GM12891 (cell line): ENCODE measurements around the gene LHX3.

Source experiments
- DNase-seq: peaks from one replicate; pipeline ENCODE4 v3.0.0; 2011; ENCODE audit warnings: low spot score; ENCODE audit not compliant: insufficient read length
- FAIRE-seq: peaks from 2 replicates; lab custom pipeline; 2011; peaks lifted over from hg19 to GRCh38; lab: Jason Lieb, UNC
- PAX5 ChIP-seq: IDR thresholded peaks from 2 replicates; pipeline ENCODE4 v1.6.1; 2011; ENCODE audit warnings: low read length, moderate library complexity, mild to moderate bottlenecking; ENCODE audit not compliant: insufficient read depth, severe bottlenecking
- POLR2A ChIP-seq: IDR thresholded peaks from 2 replicates; pipeline ENCODE4 v1.6.1; 2011; ENCODE audit warnings: low read depth, low read length, control low read depth
- POLR2AphosphoS5 ChIP-seq: IDR thresholded peaks from 2 replicates; pipeline ENCODE4 v1.6.1; 2011; ENCODE audit warnings: low read depth, low read length, control low read depth
- POU2F2 ChIP-seq: IDR thresholded peaks from 2 replicates; pipeline ENCODE4 v1.6.1; 2011; ENCODE audit warnings: low read depth, mild to moderate bottlenecking, control low read depth, low read length, moderate library complexity
- SPI1 ChIP-seq: IDR thresholded peaks from 2 replicates; pipeline ENCODE4 v1.6.1; 2011; ENCODE audit warnings: low read depth, low read length, control low read depth
- TAF1 ChIP-seq: IDR thresholded peaks from 2 replicates; pipeline ENCODE4 v1.6.1; 2011; ENCODE audit warnings: low read depth, low read length, control low read depth

Gene LHX3

DNA sequence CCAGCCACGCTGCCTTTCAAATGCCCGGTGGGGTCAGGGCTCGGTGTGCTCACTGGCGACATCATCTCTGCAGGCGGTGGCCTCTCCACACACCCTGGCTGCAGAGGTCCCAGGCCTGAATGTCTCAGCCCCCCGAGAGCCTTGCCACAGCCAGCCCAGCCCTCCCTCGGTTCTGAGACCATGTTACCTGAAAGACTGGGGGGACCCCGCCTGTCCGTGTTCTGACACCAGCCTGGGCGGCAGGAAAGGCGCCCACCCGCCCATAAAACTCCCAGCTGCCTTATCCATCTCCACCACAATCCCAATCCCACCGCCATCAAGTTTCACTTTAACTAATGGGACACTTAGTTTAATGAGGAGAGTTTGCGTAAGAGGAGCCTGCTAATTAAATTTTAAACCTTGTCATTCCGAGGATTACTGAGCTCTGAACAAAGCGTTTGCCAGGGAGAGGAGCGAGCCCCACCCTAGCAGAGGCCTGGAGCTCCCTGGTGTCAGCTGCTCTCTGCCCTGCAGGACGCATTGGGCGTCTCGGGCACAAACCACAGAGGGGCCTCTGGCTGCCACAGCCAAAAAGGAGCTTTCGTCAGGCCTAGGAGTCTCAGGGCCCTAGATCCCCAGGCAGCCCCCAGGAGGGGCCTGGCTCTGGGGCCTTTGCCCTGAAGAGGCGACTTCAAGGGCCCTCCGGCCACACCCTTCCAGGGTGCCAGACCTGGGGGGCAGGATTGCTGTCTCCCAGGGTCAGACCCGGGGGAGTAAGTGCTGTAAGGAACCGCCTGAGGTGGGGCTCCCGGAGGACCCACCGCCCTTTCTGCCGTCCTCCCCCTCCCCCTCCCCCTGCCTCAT, 15.3 kb downstream of the LHX3 start:
- TF ChIP-seq PAX5, result no peak
- TF ChIP-seq POU2F2, result no peak
- DNase-seq (no peak), FAIRE-seq (no peak)

- no peak for DNase-seq
- FAIRE-seq, result no peak
- no peak for TF ChIP-seq SPI1
- TF ChIP-seq PAX5, result no peak
- TF ChIP-seq TAF1, result no peak
- no peak for TF ChIP-seq POLR2A
- no peak for TF ChIP-seq POLR2AphosphoS5
- no peak for TF ChIP-seq POU2F2
Measured at GRCh38 chr9:136187683-136188586, 17.0 kb downstream of the LHX3 start.

DNA sequence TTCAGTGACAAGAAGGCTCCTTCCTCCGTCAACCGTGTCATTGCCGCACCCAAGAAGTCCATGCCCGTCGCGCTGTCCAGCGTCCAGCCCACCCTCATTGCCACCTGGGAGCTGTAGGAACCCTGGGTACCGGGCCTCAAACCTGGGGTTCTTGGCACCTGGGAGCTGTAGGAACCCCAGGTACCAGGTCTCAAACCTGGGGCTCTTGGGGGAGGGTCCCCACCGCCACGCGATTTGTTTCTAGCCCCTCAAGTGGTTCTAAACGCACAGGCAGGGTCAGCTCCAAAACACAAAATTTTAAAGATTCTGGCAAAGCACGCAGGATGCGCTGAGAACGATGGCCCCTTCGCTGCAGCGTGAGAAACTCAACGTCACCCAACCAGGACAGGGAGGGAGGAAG, 17.7 kb downstream of the LHX3 start:
- no peak for DNase-seq
- TF ChIP-seq SPI1, result no peak
- no peak for TF ChIP-seq POU2F2
- no peak for TF ChIP-seq PAX5
- TF ChIP-seq POLR2AphosphoS5, result no peak
- no peak for TF ChIP-seq TAF1
- no peak for TF ChIP-seq POLR2A
- no peak for FAIRE-seq

GRCh38 chr9:136186386-136186785, 18.5 kb downstream of the LHX3 start:
- DNase-seq, result no peak
- no peak for TF ChIP-seq POLR2AphosphoS5
- no peak for TF ChIP-seq SPI1
- TF ChIP-seq POU2F2, result no peak
- TF ChIP-seq TAF1, result no peak
- TF ChIP-seq PAX5, result no peak
- TF ChIP-seq POLR2A, result no peak
- no peak for FAIRE-seq

GRCh38 chr9:136185596-136186366, 19.1 kb downstream of the LHX3 start:
- TF ChIP-seq POU2F2 (no peak), TAF1 (no peak), SPI1 (no peak)
- FAIRE-seq, result no peak
- no peak for DNase-seq

DNA sequence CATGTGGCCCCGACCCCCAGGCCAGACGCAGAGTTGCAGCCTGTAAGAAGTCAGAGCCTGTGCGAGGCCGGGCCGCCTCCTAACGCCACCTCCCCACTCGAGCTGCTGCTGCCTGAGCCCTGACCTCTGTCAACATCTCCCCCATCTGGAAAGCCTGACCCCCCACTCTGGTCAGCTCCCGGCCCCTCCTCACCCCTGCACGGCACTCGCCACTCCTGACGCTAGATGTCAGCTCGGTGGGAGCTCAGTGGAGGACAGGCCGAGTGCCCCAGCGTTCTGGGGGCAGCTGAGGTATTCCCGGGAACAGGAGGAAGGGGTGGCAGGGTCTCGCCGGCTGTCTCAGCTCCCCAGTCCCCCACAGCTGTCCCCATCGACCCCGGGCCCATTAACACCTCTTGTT, 19.9 kb downstream of the LHX3 start:
- FAIRE-seq (no peak), DNase-seq (no peak)
- TF ChIP-seq PAX5 (no peak), TAF1 (no peak), POLR2AphosphoS5 (no peak), POU2F2 (no peak), POLR2A (no peak), SPI1 (no peak)

DNA sequence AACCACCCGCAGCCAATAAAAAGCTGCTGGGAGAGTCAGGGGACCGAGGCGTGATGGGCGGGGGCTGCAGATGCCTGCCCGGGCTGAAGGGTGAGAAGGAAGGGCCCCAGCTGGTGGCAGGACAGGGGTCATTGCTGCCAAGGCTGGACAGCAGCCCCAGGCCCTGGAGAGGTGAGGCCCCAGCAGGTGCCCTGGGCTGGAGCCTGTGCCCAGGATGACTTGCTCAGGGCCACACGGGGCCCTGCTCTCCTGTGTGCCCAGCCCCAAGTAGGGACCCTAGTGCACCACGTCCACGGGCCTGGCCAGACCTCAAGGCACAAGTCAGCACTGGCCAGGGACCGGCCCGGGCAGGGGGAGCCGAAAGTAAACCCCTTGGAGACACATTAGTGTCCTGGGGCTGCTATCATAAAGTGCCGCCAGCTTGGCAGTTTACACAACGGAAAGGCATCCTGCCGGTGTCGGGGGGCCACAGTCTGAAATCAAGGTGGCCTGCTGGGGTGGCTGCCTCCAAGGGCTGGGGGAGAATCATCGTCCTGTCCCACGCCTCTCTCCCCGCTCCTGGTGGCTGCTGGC, 22.0 kb downstream of the LHX3 start:
- DNase-seq (no peak), FAIRE-seq (no peak)
- TF ChIP-seq SPI1 (no peak), POLR2AphosphoS5 (no peak), POU2F2 (no peak), POLR2A (no peak), TAF1 (no peak), PAX5 (no peak)

GRCh38 chr9:136182420-136182787, 22.5 kb downstream of the LHX3 start:
- TF ChIP-seq POLR2A (no peak), POLR2AphosphoS5 (no peak), POU2F2 (no peak), TAF1 (no peak), PAX5 (no peak)
- no peak for FAIRE-seq
- no peak for DNase-seq

GRCh38 chr9:136181784-136182419, 23.0 kb downstream of the LHX3 start:
- FAIRE-seq (no peak), DNase-seq (no peak)
- TF ChIP-seq SPI1, result no peak
- no peak for TF ChIP-seq POLR2A
- no peak for TF ChIP-seq TAF1
- no peak for TF ChIP-seq PAX5
- no peak for TF ChIP-seq POU2F2
